Measurements from ENCODE around the gene NUTF2. TPM values are rescaled to one million over a fixed set of nuclear protein-coding genes. Genes with fewer than 3 reads are reported as not detected.

The NUTF2 gene
- total and polyA plus RNA-seq, 2 of the 4 experiments (the other 2 are of a cell fraction): 42.7 to 361 TPM

DNA sequence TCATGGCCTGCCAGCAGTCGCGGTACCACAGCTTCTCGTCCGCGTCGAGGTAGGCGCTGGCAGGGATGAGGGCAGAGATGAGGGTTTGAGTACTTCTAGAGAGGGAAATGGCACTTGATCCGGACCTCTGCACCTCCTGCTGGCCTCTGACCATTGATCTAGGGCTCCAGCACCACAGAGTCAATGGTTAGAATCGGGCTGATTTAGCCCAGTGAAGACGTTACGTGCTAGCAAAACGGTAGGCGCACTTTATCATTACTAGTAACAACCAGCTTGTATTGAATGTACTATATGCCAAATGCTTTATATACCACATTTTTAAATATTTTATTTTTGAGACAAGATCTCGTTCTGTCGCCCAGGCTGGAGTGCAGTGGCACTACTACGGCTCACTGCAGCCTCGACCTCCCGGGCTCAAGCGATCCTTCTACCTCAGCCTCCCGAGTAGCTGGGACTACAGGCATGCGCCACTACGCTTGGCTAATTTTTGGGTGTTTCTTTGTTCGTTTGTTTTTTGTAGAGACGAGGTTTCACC lies 39.5 kb upstream of the NUTF2 start:
- Histone ChIP-seq H3K23ac (ENCODE audit: low read depth, low read length) (peak overlapping the region; percentile 70; the same call in 1 of the 2 replicates), H3K56ac (ENCODE audit: extremely low read depth, insufficient read depth, low read length) (no peak overlapping the region), H4K91ac (ENCODE audit: insufficient read depth, low read depth, low read length) (no peak overlapping the region), H2AK9ac (replicated peaks; ENCODE audit: low read depth, low read length, poor library complexity) (peak overlapping the region; percentile 89), H3K4ac (ENCODE audit: low read depth, low read length) (no peak overlapping the region), H3K79me1 (ENCODE audit: low read depth in 1 of 2, low read length in 2 of 2) (peaks cover 7 to 42% of the 10 kb centered on the region in 2 experiments), H2AK5ac (ENCODE audit: low read depth, low read length) (no peak overlapping the region), H3K9ac (ENCODE audit: low read depth, low read length) (peak overlapping the region; percentile 58), H2BK120ac (ENCODE audit: low read depth, low read length) (no peak overlapping the region), H3K4me2 (ENCODE audit: low read depth, low read length) (peak overlapping the region; percentile 95), H2BK20ac (ENCODE audit: low read depth, low read length) (no peak overlapping the region), H2BK5ac (ENCODE audit: low read depth, low read length, poor library complexity, severe bottlenecking) (no peak overlapping the region), H2AFZ (replicated peaks; ENCODE audit: low read length, poor library complexity) (peak overlapping the region; percentile 92), H3K27ac (ENCODE audit: insufficient read depth, low read length) (no peak overlapping the region; the same call in 1 of the 2 replicates), H3K36me3 (ENCODE audit: control insufficient read depth, insufficient read depth, low read length) (peaks cover 3% of the 10 kb centered on the region), H4K8ac (ENCODE audit: low read depth in 2 of 2, low read length in 2 of 2) (peak overlapping the region; percentile 14 to 27; a peak in 2 of 4 replicates), H4K5ac (ENCODE audit: low read depth, low read length) (no peak overlapping the region), H3K9me3 (ENCODE audit: control insufficient read depth, insufficient read depth, low read length) (no peaks in the 10 kb centered on the region), H3K4me1 (ENCODE audit: control insufficient read depth, insufficient read depth, low read length) (peaks cover 6% of the 10 kb centered on the region), H3K18ac (ENCODE audit: low read depth, low read length) (no peak overlapping the region), H3K4me3 (ENCODE audit: insufficient read depth, low read depth, low read length) (peak overlapping the region; percentile 66), H2BK15ac (ENCODE audit: low read depth, low read length) (no peak overlapping the region), H4K20me1 (ENCODE audit: insufficient read depth, low read length) (0 out of 2 replicates have a peak, but pooled peaks cover 3% of the 10 kb centered on the region), H3K9me1 (ENCODE audit: insufficient read depth, low read length) (peaks cover 10% of the 10 kb centered on the region), H3K14ac (replicated peaks; ENCODE audit: low read depth, low read length) (peak overlapping the region; percentile 50; the same call in 1 of the 2 replicates), H3K27me3 (ENCODE audit: control insufficient read depth, insufficient read depth, low read length) (0 out of 2 replicates have a peak, but pooled peaks cover 2% of the 10 kb centered on the region)
- CTCF ChIA-PET: interaction anchor here (0.6 to 1.8 kb wide), 2 partner anchors 9 to 307 kb away, joined by 3 to 19 read pairs; no protein-coding TSS in a partner anchor
- ATAC-seq (ENCODE audit: low read depth) (peak; percentile 7), DNase-seq (no peak)
- POLR2A ChIA-PET (ENCODE audit: unreplicated experiment): interaction anchor here (0.6 kb wide), 1 partner anchor 135 kb away, joined by 4 read pairs; no protein-coding TSS in a partner anchor
- BruUV-seq (replicated peaks): no TSS peak
- dilution Hi-C loops (cut with HindIII; ENCODE audit: low sequenced_read_pairs, unreplicated experiment) (no loop called here), intact Hi-C loops (cut with micrococcal nuclease) (loop anchor here (5.0 to 10.0 kb wide), 3 partner anchors 90 to 282 kb away; partner anchors contain the start of genes GFOD2 and RIPOR1), in situ Hi-C loops (cut with MboI; ENCODE audit: low sequenced_read_pairs) (no loop called here)
- WGBS, 2 experiments (ENCODE audit: extremely low coverage in 2 of 2, insufficient read length in 1 of 2): 0% methylated on average over 1 of the region's 24 CpGs; no CpG with 5 or more reads in 1 of the 2 experiments
- TF ChIP-seq FOS (IDR thresholded peaks at IDR 0.05; ENCODE audit: low read depth, low read length) (no peak), RAD21 (IDR thresholded peaks at IDR 0.05; ENCODE audit: low read length) (no peak), NFE2L2 (IDR thresholded peaks at IDR 0.05; ENCODE audit: low read depth, low read length) (no peak), SMC3 (IDR thresholded peaks at IDR 0.05; ENCODE audit: low read depth, low read length) (0 out of 2 replicates have a peak, but pooled peaks have one; percentile 19), POLR2A (IDR thresholded peaks at IDR 0.05; ENCODE audit: low read depth, low read length) (no peak), RCOR1 (IDR thresholded peaks at IDR 0.05; ENCODE audit: insufficient replicate concordance, low read length) (no peak), MAZ (IDR thresholded peaks at IDR 0.05; ENCODE audit: borderline replicate concordance, low read depth, low read length) (no peak), BHLHE40 (IDR thresholded peaks at IDR 0.05; ENCODE audit: low read depth, low read length) (no peak), MXI1 (IDR thresholded peaks at IDR 0.05; ENCODE audit: borderline replicate concordance, low read depth, low read length) (no peak), RFX5 (IDR thresholded peaks at IDR 0.05; ENCODE audit: low read depth, low read length) (no peak), CEBPB (IDR thresholded peaks at IDR 0.05; ENCODE audit: low read depth, low read length) (no peak), MAFK (IDR thresholded peaks at IDR 0.05; ENCODE audit: low read depth, low read length) (no peak)
- TF ChIP-seq, protein P1, sequence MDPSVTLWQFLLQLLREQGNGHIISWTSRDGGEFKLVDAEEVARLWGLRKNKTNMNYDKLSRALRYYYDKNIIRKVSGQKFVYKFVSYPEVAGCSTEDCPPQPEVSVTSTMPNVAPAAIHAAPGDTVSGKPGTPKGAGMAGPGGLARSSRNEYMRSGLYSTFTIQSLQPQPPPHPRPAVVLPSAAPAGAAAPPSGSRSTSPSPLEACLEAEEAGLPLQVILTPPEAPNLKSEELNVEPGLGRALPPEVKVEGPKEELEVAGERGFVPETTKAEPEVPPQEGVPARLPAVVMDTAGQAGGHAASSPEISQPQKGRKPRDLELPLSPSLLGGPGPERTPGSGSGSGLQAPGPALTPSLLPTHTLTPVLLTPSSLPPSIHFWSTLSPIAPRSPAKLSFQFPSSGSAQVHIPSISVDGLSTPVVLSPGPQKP (IDR thresholded peaks at IDR 0.05; ENCODE audit: borderline replicate concordance, low read depth, low read length): no peak
- TF ChIP-seq, protein P2, sequence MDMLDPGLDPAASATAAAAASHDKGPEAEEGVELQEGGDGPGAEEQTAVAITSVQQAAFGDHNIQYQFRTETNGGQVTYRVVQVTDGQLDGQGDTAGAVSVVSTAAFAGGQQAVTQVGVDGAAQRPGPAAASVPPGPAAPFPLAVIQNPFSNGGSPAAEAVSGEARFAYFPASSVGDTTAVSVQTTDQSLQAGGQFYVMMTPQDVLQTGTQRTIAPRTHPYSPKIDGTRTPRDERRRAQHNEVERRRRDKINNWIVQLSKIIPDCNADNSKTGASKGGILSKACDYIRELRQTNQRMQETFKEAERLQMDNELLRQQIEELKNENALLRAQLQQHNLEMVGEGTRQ (IDR thresholded peaks at IDR 0.05; ENCODE audit: low read depth, low read length): no peak
- TF ChIP-seq, protein P3, sequence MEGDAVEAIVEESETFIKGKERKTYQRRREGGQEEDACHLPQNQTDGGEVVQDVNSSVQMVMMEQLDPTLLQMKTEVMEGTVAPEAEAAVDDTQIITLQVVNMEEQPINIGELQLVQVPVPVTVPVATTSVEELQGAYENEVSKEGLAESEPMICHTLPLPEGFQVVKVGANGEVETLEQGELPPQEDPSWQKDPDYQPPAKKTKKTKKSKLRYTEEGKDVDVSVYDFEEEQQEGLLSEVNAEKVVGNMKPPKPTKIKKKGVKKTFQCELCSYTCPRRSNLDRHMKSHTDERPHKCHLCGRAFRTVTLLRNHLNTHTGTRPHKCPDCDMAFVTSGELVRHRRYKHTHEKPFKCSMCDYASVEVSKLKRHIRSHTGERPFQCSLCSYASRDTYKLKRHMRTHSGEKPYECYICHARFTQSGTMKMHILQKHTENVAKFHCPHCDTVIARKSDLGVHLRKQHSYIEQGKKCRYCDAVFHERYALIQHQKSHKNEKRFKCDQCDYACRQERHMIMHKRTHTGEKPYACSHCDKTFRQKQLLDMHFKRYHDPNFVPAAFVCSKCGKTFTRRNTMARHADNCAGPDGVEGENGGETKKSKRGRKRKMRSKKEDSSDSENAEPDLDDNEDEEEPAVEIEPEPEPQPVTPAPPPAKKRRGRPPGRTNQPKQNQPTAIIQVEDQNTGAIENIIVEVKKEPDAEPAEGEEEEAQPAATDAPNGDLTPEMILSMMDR (conservative IDR thresholded peaks at IDR 0.05; ENCODE audit: low read depth, low read length): peak; percentile 12; the same call in 1 of the 2 replicates
